Astrocyte of the cerebellum (primary cell): Measurements from ENCODE around the gene EPM2A.
"Not testable (repeated sequence)": the region's sequence is repeated elsewhere in the genome, so short reads cannot be mapped to it uniquely, and the experiment has no call there.

Experiments
- DNase-seq: peaks from one replicate; pipeline ENCODE4 v3.0.0-alpha.2; 2011; ENCODE audit warnings: low read depth
- H3K4me3 ChIP-seq: 2 replicates; pipeline ENCODE4 v1.5.1; 2011; ENCODE audit warnings: mild to moderate bottlenecking, low read depth, low read length, moderate library complexity
- in situ Hi-C: cut with HindIII; loops from 2 replicates; pipeline ENCODE4 v1.10.0; 2017; ENCODE audit warnings: low sequenced_read_pairs
- TF ChIP-seq, protein P1 (sequence below): IDR thresholded peaks from 2 replicates; pipeline ENCODE4 v1.5.1; 2012; ENCODE audit warnings: low read length, low read depth, moderate library complexity, mild to moderate bottlenecking; ENCODE audit errors: missing control alignments

The EPM2A gene

DNA sequence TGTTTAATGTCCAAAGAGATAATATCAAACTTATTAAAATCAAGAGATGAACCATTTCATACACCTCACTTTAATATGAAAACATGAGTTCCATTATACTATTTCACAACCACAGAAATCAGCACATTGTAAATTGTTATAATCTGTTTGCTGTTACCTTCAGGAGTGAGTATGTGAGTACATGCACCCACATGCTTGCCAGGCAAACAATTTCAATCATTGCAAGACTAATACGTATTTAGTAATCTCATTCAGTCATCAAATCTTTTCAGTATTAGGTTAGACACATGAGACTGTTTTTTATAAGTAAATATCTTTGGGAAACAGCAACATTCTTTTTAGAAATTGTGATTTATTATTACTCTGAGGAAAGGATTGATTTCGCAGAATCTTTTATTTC, 9.3 kb upstream of the EPM2A start:
- TF ChIP-seq, protein P1, sequence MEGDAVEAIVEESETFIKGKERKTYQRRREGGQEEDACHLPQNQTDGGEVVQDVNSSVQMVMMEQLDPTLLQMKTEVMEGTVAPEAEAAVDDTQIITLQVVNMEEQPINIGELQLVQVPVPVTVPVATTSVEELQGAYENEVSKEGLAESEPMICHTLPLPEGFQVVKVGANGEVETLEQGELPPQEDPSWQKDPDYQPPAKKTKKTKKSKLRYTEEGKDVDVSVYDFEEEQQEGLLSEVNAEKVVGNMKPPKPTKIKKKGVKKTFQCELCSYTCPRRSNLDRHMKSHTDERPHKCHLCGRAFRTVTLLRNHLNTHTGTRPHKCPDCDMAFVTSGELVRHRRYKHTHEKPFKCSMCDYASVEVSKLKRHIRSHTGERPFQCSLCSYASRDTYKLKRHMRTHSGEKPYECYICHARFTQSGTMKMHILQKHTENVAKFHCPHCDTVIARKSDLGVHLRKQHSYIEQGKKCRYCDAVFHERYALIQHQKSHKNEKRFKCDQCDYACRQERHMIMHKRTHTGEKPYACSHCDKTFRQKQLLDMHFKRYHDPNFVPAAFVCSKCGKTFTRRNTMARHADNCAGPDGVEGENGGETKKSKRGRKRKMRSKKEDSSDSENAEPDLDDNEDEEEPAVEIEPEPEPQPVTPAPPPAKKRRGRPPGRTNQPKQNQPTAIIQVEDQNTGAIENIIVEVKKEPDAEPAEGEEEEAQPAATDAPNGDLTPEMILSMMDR = no peak
- DNase-seq = no peak
- H3K4me3 ChIP-seq = no peak overlapping the region
- in situ Hi-C loops = no loop called here

DNA sequence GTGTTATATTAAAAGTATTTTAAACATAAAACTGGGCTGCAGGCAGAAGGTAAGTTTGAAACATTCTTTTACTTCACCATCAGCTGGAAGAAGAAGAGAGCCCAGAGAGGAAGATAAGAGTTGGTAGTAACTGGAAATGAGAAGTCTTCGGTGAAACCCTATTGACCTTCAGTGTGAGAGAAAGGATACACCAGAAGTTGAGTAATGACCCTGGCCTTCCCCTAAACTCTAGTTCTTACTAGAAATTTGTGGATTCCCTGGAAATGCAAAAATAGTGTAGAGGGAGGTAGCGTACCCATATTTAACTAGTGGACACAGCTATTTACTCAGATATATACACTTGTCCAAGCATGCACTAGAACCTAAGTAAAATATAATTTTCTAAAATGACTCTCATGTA, 8.0 kb upstream of the EPM2A start:
- TF ChIP-seq, protein P1 = no peak
- in situ Hi-C loops = no loop called here
- no peak for DNase-seq
- no peak overlapping the region for H3K4me3 ChIP-seq

DNA sequence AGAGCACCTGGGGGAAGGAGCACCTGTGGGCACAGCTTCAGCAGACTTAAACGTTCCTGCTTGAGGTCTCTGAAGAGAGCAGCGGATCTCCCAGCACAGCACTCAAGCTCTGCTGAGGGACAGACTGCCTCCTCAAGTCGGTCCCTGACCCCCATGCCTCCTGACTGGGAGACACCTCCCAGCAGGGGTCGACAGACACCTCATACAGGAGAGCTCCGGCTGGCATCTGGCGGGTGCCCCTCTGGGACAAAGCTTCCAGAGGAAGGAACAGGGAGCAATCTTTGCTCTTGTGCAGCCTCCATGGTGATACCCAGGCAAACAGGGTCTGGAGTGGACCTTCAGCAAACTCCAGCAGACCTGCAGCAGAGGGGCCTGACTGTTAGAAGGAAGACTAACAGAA, 7.2 kb upstream of the EPM2A start:
- in situ Hi-C loops, DNase-seq, H3K4me3 ChIP-seq: not testable (repeated sequence)

DNA sequence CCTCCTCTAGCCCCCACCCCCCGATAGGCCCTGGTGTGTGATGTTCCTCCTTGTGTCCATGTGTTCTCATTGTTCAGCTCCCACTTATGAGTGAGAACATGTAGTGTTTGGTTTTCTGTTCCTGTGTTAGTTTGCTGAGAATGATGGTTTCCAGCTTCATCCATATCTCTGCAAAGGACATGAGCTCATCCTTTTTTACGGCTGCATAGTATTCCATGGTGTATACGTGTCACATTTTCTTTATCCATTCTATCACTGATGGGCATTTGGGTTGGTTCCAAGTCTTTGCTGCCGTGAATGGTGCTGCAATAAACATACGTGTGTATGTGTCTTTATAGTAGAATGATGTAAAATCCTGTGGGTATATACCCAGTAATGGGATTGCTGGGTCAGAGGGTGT, 4.4 kb upstream of the EPM2A start:
- H3K4me3 ChIP-seq, in situ Hi-C loops, DNase-seq: not testable (repeated sequence)

DNA sequence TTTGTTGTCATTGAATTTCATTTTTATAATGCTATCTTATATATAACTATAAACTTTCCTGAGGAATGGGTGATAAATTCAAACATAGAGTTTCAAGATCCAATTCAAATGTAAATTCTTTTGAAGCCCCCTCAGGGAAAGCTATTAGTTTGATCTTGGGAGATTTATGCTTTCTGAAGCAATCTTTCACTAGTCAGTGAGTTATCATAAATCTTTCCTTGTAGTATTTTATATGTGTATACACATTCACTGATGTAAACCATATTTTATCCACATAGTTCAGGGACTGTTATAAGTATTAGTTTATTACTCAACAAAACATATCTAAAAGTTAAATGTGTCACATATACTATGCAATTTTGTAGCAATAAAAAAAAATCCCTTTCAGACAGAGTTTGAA, 2.9 kb upstream of the EPM2A start:
- TF ChIP-seq, protein P1 = no peak
- DNase-seq = no peak
- no peak overlapping the region for H3K4me3 ChIP-seq
- in situ Hi-C loops = no loop called here

DNA sequence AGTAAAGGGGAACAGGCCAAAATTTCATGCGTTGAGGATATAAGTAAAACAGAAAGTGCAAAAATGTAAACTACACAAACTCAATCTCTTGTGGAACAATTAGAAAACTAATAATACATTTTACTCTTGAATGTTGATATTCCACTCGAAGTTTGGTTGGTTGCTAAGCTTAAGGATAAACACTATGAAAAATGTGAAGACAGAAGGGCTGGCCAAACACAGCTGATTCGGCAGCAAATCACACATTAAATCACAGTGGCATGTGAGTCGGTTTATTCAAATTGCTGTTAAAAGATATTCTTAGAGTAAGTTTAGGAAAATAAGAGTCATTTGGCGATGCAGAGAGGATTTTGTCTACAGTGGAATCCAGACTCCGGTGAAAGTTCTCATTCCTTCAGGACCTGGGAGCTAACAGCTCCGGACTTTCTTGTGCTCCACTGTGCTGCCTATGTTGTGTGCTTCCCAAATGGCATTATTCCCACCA, 1.4 kb upstream of the EPM2A start:
- no peak overlapping the region for H3K4me3 ChIP-seq
- in situ Hi-C loops = no loop called here
- peak; percentile 24 for DNase-seq
- TF ChIP-seq, protein P1 = no peak

DNA sequence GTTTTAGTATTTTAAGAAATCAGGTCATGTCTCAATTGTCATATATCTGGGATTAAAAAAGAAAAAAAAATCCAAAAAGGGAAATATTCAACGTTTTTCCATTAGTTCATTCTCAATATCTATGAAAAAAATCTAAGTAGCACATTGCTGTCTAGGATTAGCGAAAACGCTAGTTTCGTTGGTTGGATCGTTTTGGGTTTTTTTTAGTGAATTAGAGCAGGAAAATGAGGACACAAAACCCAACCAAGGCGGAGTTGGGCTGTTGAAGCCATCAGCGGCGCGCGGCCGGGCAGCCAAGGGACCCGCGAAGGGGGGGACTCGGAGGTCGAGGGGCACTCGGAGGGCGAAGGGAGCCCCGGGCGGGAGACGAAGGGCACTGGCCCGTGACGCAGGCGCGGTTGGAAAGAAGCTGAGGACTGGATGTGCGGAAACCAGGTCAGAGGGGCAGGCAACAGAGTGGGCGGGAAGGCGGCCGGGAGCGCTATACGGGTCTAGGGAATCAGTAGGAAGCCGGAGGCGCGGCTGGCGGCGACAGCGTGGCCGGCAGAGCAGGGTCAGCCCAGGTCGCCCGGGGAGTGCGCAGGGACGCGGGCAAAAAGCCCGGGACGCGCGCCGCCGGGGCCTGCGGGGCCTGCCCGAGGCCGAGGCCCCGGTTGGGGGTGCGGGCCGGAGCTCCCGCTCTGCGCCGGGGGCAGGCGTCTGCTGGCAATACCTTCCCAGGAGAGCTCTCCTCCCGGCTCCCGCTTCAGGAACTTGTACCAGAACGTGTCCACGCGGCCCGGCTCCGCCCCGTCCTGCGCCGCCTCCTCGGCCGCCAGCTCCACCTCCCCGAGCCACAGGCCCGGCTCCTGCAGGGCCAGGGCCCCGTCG, 599 bp downstream of the EPM2A start:
- peak overlapping the region; percentile 68 for H3K4me3 ChIP-seq
- TF ChIP-seq, protein P1 = no peak
- in situ Hi-C loops = no loop called here
- DNase-seq = peak; percentile 62
